Smooth muscle cell (in vitro differentiated cells): Measurements from ENCODE around the gene UCK1. TPM values are rescaled to one million over a fixed set of nuclear protein-coding genes. Genes with fewer than 3 reads are reported as not detected.

ENCODE experiments used
- DNase-seq: peaks from one replicate; lab custom pipeline; 2025; ENCODE audit not compliant: unreplicated experiment; lab: John Stamatoyannopoulos, UW
- H2AFZ ChIP-seq: fragments of 200-600 bp; sonication (generic); 2 replicates; pipeline ENCODE4 v1.6.0; 2016; ENCODE audit warnings: antibody characterized with exemption, low read depth, mild to moderate bottlenecking
- H3F3A ChIP-seq: fragments of 200-600 bp; sonication (generic); 2 replicates; pipeline ENCODE4 v1.6.0; 2017; ENCODE audit warnings: antibody characterized with exemption, low read depth
- H3K27ac ChIP-seq: fragments of 200-600 bp; sonication (generic); 2 replicates; pipeline ENCODE4 v1.5.1; 2016; ENCODE audit warnings: low read depth, mild to moderate bottlenecking
- H3K27me3 ChIP-seq: fragments of 200-600 bp; sonication (generic); 2 replicates; pipeline ENCODE4 v1.6.1; 2016; ENCODE audit warnings: low read depth, mild to moderate bottlenecking
- H3K36me3 ChIP-seq: fragments of 200-600 bp; sonication (generic); 2 replicates; pipeline ENCODE4 v1.5.1; 2016; ENCODE audit warnings: low read depth
- H3K4me1 ChIP-seq: fragments of 200-600 bp; sonication (generic); 2 replicates; pipeline ENCODE4 v1.5.1; 2016; ENCODE audit warnings: low read depth
- H3K4me2 ChIP-seq: fragments of 200-600 bp; sonication (generic); 2 replicates; pipeline ENCODE4 v1.6.0; 2016; ENCODE audit warnings: mild to moderate bottlenecking
- H3K4me3 ChIP-seq: fragments of 200-600 bp; sonication (generic); 2 replicates; pipeline ENCODE4 v1.5.1; 2016; ENCODE audit warnings: mild to moderate bottlenecking
- H3K79me2 ChIP-seq: fragments of 200-600 bp; sonication (generic); 2 replicates; pipeline ENCODE4 v1.6.0; 2016; ENCODE audit warnings: low read depth, mild to moderate bottlenecking
- H3K9ac ChIP-seq: fragments of 200-600 bp; sonication (generic); 2 replicates; pipeline ENCODE4 v1.6.0; 2016; ENCODE audit warnings: low read depth
- H3K9me3 ChIP-seq: fragments of 200-600 bp; sonication (generic); replicated peaks from 2 replicates; pipeline ENCODE4 v1.5.1; 2016; ENCODE audit warnings: low read depth
- H4K20me1 ChIP-seq: fragments of 200-600 bp; sonication (generic); 2 replicates; pipeline ENCODE4 v1.6.0; 2016; ENCODE audit warnings: low read depth
- WGBS: methylation state at CpG from one replicate; pipeline ENCODE4 v1.1.7; 2016; ENCODE audit warnings: low lambda C conversion rate; 5-methylcytosine and 5-hydroxymethylcytosine counted together
- polyA plus RNA-seq: library from polyadenylated mRNA; unstranded; fragments of >200 nt; fragmentation: Nextera tagmentation; extraction: Ambion mirVana; gene quantifications from 2 replicates; pipeline ENCODE4 v1.2.1, GENCODE V29; 2016
- total RNA-seq: library from RNA; depleted of rRNA; stranded (reverse); fragments of >200 nt; gene quantifications from 2 replicates; pipeline ENCODE4 v1.2.3, GENCODE V29; 2014
- TF ChIP-seq, protein P1 (sequence below): fragments of 200-600 bp; sonication (generic); IDR thresholded peaks from 2 replicates; pipeline ENCODE4 v1.5.1; 2017; ENCODE audit warnings: borderline replicate concordance, mild to moderate bottlenecking, antibody characterized with exemption; ENCODE audit not compliant: insufficient read depth, poor library complexity, severe bottlenecking

The UCK1 gene
- total and polyA plus RNA-seq, 2 experiments from 2014 or later, result 9.7 to 20.2 TPM

DNA sequence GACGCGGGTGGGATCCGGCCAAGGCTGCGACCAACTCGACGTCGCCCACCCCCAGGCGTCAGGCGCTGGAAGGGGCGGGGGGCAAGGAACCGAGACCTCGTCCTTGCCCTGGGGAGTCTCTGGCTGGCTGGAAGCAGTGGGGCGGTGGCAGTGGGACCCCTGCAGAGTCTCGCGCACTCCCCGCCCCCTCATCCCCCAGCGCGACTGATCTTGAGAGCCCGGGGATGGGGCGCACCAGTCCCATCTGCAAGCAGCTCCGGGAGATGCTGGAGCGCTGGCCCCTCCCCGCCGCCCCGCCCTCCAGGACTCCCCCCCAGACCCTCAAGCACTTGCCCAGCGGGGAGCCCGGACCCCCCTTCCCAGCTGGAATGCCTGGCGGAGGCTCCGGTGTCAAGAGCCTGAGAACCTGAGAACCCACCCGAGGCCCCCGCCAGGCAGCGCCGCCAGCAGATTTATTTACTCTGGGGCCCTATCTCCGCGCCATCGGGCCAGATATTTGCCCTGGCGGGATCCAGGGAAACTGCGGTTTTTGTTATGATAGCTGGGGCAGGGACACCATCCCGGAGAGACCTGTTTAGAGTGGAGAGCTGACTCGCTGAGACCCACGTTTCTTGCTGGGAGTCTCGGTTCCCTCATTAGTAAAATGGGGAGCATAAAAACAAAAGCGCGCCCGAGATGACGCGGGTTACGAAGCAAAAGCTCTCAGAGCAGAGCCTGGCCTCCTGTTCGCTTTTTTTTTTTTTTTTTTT is 15.4 kb upstream of the UCK1 start:
- Histone ChIP-seq H4K20me1 (no peaks in the 10 kb centered on the region), H2AFZ (no peak overlapping the region), H3F3A (no peaks in the 10 kb centered on the region), H3K9ac (no peak overlapping the region), H3K4me2 (peak overlapping the region; percentile 77), H3K79me2 (no peaks in the 10 kb centered on the region), H3K4me3 (peak overlapping the region; percentile 18), H3K27ac (no peak overlapping the region), H3K27me3 (peaks cover 3% of the 10 kb centered on the region), H3K36me3 (no peaks in the 10 kb centered on the region), H3K9me3 (peaks cover 3% of the 10 kb centered on the region), H3K4me1 (no peaks in the 10 kb centered on the region)
- WGBS, result 65% methylated on average over 34 of the region's 49 CpGs
- no peak for DNase-seq
- TF ChIP-seq, protein P1, sequence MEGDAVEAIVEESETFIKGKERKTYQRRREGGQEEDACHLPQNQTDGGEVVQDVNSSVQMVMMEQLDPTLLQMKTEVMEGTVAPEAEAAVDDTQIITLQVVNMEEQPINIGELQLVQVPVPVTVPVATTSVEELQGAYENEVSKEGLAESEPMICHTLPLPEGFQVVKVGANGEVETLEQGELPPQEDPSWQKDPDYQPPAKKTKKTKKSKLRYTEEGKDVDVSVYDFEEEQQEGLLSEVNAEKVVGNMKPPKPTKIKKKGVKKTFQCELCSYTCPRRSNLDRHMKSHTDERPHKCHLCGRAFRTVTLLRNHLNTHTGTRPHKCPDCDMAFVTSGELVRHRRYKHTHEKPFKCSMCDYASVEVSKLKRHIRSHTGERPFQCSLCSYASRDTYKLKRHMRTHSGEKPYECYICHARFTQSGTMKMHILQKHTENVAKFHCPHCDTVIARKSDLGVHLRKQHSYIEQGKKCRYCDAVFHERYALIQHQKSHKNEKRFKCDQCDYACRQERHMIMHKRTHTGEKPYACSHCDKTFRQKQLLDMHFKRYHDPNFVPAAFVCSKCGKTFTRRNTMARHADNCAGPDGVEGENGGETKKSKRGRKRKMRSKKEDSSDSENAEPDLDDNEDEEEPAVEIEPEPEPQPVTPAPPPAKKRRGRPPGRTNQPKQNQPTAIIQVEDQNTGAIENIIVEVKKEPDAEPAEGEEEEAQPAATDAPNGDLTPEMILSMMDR, result no peak

DNA sequence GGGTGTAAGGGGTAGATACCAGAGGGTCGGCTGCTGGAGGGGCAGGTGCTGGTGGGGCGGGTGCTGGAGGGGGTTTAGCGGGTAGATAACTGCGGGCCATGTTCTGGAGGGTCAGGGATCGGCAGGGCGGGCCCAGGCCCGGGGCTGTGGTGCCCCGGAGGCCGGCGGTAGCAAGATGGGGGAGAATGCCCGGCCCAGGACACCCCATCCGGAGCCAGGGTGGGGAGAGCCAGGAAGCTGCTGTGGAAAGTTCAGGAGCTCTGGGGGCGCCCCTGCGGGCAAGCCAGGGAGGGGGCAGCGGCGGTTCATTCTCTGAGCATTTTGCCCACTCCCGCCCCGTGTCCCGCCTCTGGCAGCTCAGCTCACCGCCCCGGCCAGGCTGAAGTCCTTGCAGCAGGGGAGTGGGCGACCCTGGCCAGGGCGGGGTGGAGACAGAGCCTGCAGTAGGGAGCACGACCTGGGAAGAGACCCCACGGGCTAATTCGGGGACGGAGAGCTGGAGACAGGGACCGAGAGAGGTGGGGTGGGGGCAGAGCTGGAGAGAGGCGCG is 14.8 kb upstream of the UCK1 start:
- H2AFZ ChIP-seq, result no peak overlapping the region
- H4K20me1 ChIP-seq, result no peaks in the 10 kb centered on the region
- peaks cover 3% of the 10 kb centered on the region for H3K27me3 ChIP-seq
- no peak overlapping the region for H3K4me3 ChIP-seq
- H3K4me2 ChIP-seq, result no peak overlapping the region
- 64% methylated on average over 21 of the region's 30 CpGs for WGBS
- TF ChIP-seq, protein P1, result no peak
- no peaks in the 10 kb centered on the region for H3K36me3 ChIP-seq
- H3K9me3 ChIP-seq, result peaks cover 3% of the 10 kb centered on the region
- H3K27ac ChIP-seq, result no peak overlapping the region
- no peak for DNase-seq
- no peak overlapping the region for H3K9ac ChIP-seq
- no peaks in the 10 kb centered on the region for H3K79me2 ChIP-seq
- no peaks in the 10 kb centered on the region for H3K4me1 ChIP-seq
- no peaks in the 10 kb centered on the region for H3F3A ChIP-seq

DNA sequence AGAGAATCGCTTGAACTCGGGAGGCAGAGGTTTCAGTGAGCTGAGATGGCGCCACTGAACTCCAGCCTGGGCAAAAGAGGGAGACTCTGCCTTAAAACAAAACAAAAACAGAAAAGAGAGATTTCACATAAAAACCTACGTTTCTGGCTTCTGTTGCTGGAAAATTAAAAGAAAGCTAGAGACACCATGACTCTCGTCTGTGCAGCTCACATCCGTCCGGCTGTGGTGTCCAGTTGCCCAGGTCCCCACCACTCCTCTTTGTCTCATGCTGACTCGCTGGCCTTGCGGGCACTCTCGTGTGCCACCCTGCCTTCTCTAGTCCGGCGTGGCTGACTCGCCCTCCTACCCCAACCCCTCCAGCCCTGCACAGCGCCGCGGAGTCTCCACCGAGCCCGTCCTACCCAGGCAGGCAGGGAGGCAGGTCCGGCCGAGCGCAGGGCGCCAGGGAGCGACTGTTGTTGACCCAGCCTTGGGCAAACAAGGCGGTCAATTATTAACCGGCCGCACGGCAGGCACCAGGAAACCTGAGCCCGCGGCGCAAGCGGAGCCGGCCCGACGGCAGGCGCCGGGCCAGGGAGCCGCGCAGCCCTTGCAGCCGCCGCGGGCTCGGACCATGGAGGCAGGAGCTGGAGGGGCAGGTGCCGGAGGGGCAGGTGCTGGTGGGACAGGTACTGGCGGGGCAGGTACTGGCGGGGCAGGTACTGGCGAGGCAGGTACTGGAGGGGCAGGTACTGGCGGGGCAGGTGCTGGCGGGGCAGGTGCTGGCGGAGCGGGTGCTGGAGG is 14.1 kb upstream of the UCK1 start, which contains the start of gene PRRT1B:
Gene PRRT1B, plus strand, starts transcription at position 521 of the 783 bp plus-strand sequence. Its CDS starts 93 bp downstream, at position 614.
- no peak within 1 kb of the TSS for H3K9ac ChIP-seq
- no peak within 1 kb of the TSS for H3K27ac ChIP-seq
- H3F3A ChIP-seq, result no peaks in the 10 kb centered on the region
- H4K20me1 ChIP-seq, result no peaks in the 10 kb centered on the region
- no peak within 1 kb of the TSS for H2AFZ ChIP-seq
- peaks cover 3% of the 10 kb centered on the region for H3K9me3 ChIP-seq
- no peaks in the 10 kb centered on the region for H3K4me1 ChIP-seq
- 88% methylated on average over 42 of the region's 50 CpGs for WGBS
- H3K4me3 ChIP-seq, result no peak within 1 kb of the TSS
- TF ChIP-seq, protein P1, result no peak
- H3K27me3 ChIP-seq, result peaks cover 3% of the 10 kb centered on the region
- no peak for DNase-seq
- H3K79me2 ChIP-seq, result no peaks in the 10 kb centered on the region
- H3K4me2 ChIP-seq, result no peak within 1 kb of the TSS
- H3K36me3 ChIP-seq, result no peaks in the 10 kb centered on the region
